ENCODE data around the gene SIAE.

SIAE gene

GRCh38 chr11:124595302-124595701 is 78.2 kb downstream of the SIAE start:
- no peak overlapping the region for H3K4me3 Mint-ChIP-seq
- DNase-seq (no peak), ATAC-seq (replicated peaks) (no peak)
- no peak overlapping the region for H3K27ac Mint-ChIP-seq
- H3K36me3 Mint-ChIP-seq: no peaks in the 10 kb centered on the region
- H3K9me3 Mint-ChIP-seq: no peaks in the 10 kb centered on the region
- H3K4me1 Mint-ChIP-seq: no peaks in the 10 kb centered on the region
- peaks cover 24 to 31% of the 10 kb centered on the region in 2 donors for H3K27me3 Mint-ChIP-seq

- H3K36me3 Mint-ChIP-seq: no peaks in the 10 kb centered on the region
- no peaks in the 10 kb centered on the region for H3K4me1 Mint-ChIP-seq
- peaks cover 25 to 26% of the 10 kb centered on the region in 2 donors for H3K27me3 Mint-ChIP-seq
- H3K9me3 Mint-ChIP-seq: no peaks in the 10 kb centered on the region
- no peak overlapping the region for H3K4me3 Mint-ChIP-seq
- ATAC-seq (replicated peaks): no peak
- no peak overlapping the region for H3K27ac Mint-ChIP-seq
- DNase-seq: no peak
These were observed 80.9 kb downstream of the SIAE start for GRCh38 chr11:124592627-124593026.

GRCh38 chr11:124591430-124591829 is 82.1 kb downstream of the SIAE start:
- peaks cover 23 to 24% of the 10 kb centered on the region in 2 donors for H3K27me3 Mint-ChIP-seq
- H3K4me1 Mint-ChIP-seq: peaks cover 0 to under 1% of the 10 kb centered on the region in 2 donors
- H3K36me3 Mint-ChIP-seq: no peaks in the 10 kb centered on the region
- H3K4me3 Mint-ChIP-seq: no peak overlapping the region
- H3K9me3 Mint-ChIP-seq: no peaks in the 10 kb centered on the region
- H3K27ac Mint-ChIP-seq: no peak overlapping the region
- DNase-seq (no peak), ATAC-seq (replicated peaks) (no peak)

GRCh38 chr11:124586238-124586860 is 87.2 kb downstream of the SIAE start:
- ATAC-seq (replicated peaks): peak; percentile 45 to 51
- no peak for DNase-seq
- no peak overlapping the region for H3K4me3 Mint-ChIP-seq

GRCh38 chr11:124584681-124585372 is 88.7 kb downstream of the SIAE start:
- DNase-seq (no peak), ATAC-seq (replicated peaks) (no peak)

More at GRCh38 chr11:124586238-124586860, 87.2 kb downstream of the SIAE start:
- Mint-ChIP-seq H3K36me3 (no peaks in the 10 kb centered on the region), H3K27me3 (peaks cover 21 to 36% of the 10 kb centered on the region in 2 donors), H3K9me3 (no peaks in the 10 kb centered on the region), H3K27ac (no peak overlapping the region), H3K4me1 (peaks cover 2 to 4% of the 10 kb centered on the region in 2 donors)

GRCh38 chr11:124583781-124584180 is 89.8 kb downstream of the SIAE start:
- no peaks in the 10 kb centered on the region for H3K36me3 Mint-ChIP-seq
- DNase-seq: no peak
- no peaks in the 10 kb centered on the region for H3K9me3 Mint-ChIP-seq
- no peak overlapping the region for H3K27ac Mint-ChIP-seq
- H3K4me1 Mint-ChIP-seq: peaks cover 2 to 4% of the 10 kb centered on the region in 2 donors
- H3K4me3 Mint-ChIP-seq: no peak overlapping the region
- ATAC-seq (replicated peaks): no peak
- peaks cover 16 to 36% of the 10 kb centered on the region in 2 donors for H3K27me3 Mint-ChIP-seq

More at GRCh38 chr11:124584681-124585372, 88.7 kb downstream of the SIAE start:
- Mint-ChIP-seq H3K9me3 (no peaks in the 10 kb centered on the region), H3K36me3 (no peaks in the 10 kb centered on the region), H3K27me3 (peaks cover 16 to 38% of the 10 kb centered on the region in 2 donors), H3K4me1 (peaks cover 2 to 4% of the 10 kb centered on the region in 2 donors), H3K27ac (no peak overlapping the region), H3K4me3 (no peak overlapping the region)
